Activated CD4-positive, alpha-beta memory T cell treated with anti-CD3 and anti-CD28 coated beads for 36 hours (primary cell): ENCODE measurements around the gene VWA3A. TPM values are rescaled to one million over a fixed set of nuclear protein-coding genes. Genes with fewer than 3 reads are reported as not detected.

Source experiments
- CTCF ChIA-PET: fragments of 350-600 bp; sonication (Branson Sonifier 250); formaldehyde crosslinking; loops from one replicate; lab custom pipeline; 2021; ENCODE audit warnings: antibody characterized with exemption, inconsistent platforms; lab: Charles Lee
- POLR2A ChIA-PET: fragments of 350-600 bp; sonication (Branson Sonifier 250); formaldehyde crosslinking; loops from one replicate; lab custom pipeline; 2021; ENCODE audit warnings: antibody characterized with exemption; lab: Charles Lee
- DNase-seq: peaks from one replicate; pipeline ENCODE4 v3.0.0-alpha.2; 2020
- H3K27ac Mint-ChIP-seq: one replicate; pipeline ENCODE4 v1.8.0; 2021; ENCODE audit warnings: mixed read lengths
- H3K27me3 Mint-ChIP-seq: one replicate; pipeline ENCODE4 v1.8.0; 2021; ENCODE audit warnings: mixed read lengths
- H3K36me3 Mint-ChIP-seq: one replicate; pipeline ENCODE4 v1.8.0; 2021; ENCODE audit warnings: mixed read lengths
- H3K4me1 Mint-ChIP-seq: one replicate; pipeline ENCODE4 v1.8.0; 2021; ENCODE audit warnings: low read depth, mixed read lengths
- H3K4me3 Mint-ChIP-seq: one replicate; pipeline ENCODE4 v1.8.0; 2021; ENCODE audit warnings: mild to moderate bottlenecking, mixed read lengths
- H3K9me3 Mint-ChIP-seq: one replicate; pipeline ENCODE4 v1.8.0; 2021; ENCODE audit warnings: mixed read lengths
- intact Hi-C: fragments of 100-400 bp; cut with micrococcal nuclease; formaldehyde crosslinking; loops from one replicate; pipeline ENCODE4 v1.15.1; 2023
- total RNA-seq, 2 experiments: library from RNA; stranded (reverse); gene quantifications; one replicate each; pipeline ENCODE4 v1.2.3, GENCODE V29; 2021

The VWA3A gene
- total RNA-seq, 2 experiments from 2014 or later, result 0.05 TPM; not detected in 1

DNA sequence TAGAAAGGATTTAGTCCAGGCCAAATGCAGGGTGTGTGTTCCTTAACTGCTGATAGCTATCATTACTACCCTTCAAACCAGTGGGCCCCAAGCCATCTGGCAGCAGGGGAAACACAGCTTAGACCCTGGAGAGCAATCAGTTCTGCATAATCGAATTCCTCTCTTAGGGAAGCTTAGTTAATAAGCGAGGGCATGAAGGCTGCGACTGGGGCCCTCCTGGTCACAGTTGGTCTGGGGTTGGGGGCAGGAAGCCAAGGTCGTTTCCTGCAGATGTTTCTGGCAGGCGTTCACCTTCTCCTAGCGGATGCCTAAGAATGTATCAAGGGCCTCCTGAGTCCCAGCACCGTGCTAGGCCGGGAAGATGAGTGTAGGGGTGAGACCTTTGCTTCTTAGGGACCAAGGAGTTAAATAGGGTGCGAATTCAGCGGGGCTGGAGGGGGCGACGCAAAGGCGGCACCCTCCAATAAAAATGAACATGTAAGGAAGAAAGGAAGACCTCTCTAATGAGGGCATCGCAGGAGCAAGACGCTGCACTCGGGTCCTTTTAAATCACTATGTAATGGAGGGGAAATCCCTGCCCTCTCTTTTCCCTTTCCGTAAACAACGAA, 97.2 kb downstream of the VWA3A start:
- Mint-ChIP-seq H3K4me1 (peaks cover 46% of the 10 kb centered on the region), H3K36me3 (no peaks in the 10 kb centered on the region), H3K27ac (peak overlapping the region; percentile 99), H3K27me3 (no peaks in the 10 kb centered on the region), H3K9me3 (no peaks in the 10 kb centered on the region), H3K4me3 (peak overlapping the region; percentile 91)
- CTCF ChIA-PET, result interaction anchor here (0.6 to 4.5 kb wide), 25 partner anchors 9 to 532 kb away, joined by 3 to 69 read pairs (median 6); partner anchors contain the start of genes EEF2K, MOSMO, PDZD9 and POLR3E
- intact Hi-C loops, result loop anchor here (1.0 to 10.0 kb wide), 8 partner anchors 17 to 685 kb away; partner anchors contain the start of genes CDR2, EEF2K, METTL9 and POLR3E
- POLR2A ChIA-PET, result interaction anchor here (0.6 to 4.5 kb wide), 6 partner anchors 17 to 237 kb away, joined by 3 to 29 read pairs (median 4); partner anchors contain the start of genes EEF2K, MOSMO, POLR3E and UQCRC2
- peak; percentile 49 for DNase-seq

DNA sequence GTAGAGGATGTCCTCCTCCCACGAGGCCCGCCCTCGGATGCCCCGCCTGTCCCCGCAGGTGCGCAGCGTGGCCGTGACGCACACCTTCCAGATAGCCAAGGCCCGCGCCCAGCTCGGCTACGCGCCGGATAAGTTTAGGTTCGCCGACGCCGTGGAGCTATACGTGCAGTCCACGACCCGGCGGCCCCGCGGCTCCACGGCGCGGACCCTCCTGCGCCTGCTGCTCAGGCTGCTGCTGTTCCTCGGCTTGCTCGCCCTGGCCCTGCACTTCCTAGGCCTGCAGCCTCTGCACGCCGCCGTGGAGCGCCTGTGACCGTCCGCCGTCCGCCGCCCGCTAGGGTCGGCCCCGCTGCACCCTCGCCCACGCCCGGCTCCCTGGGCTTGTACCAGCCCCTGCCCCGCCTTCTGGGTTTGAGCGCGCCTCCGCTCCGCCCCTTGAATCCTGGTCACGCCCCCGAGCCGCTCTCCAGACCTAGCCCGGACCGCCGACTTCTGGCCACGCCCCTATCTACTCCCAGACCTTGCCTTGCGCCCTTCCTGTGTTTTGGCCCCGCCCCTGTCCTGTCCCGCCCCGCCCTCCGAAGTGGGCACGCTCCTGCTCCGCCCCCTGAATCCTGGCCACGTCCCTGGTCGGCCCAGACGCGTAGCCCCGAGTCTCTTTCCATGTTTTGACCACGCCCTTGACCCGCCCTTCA, 97.9 kb downstream of the VWA3A start:
- ChIA-PET POLR2A (interaction anchor here (1.4 to 4.5 kb wide), 4 partner anchors 107 to 237 kb away, joined by 3 to 29 read pairs (median 8); partner anchors contain the start of genes MOSMO, POLR3E and UQCRC2), CTCF (interaction anchor here (0.6 to 4.5 kb wide), 8 partner anchors 14 to 237 kb away, joined by 3 to 69 read pairs (median 12); partner anchors contain the start of genes PDZD9, POLR3E and UQCRC2)
- Mint-ChIP-seq H3K36me3 (no peaks in the 10 kb centered on the region), H3K4me1 (peaks cover 53% of the 10 kb centered on the region), H3K4me3 (peak overlapping the region; percentile 91), H3K27ac (peak overlapping the region; percentile 99), H3K27me3 (no peaks in the 10 kb centered on the region), H3K9me3 (no peaks in the 10 kb centered on the region)
- intact Hi-C loops, result loop anchor here (1.0 to 10.0 kb wide), 7 partner anchors 16 to 685 kb away; partner anchors contain the start of genes CDR2, EEF2K, METTL9 and POLR3E
- peak; percentile 95 for DNase-seq

DNA sequence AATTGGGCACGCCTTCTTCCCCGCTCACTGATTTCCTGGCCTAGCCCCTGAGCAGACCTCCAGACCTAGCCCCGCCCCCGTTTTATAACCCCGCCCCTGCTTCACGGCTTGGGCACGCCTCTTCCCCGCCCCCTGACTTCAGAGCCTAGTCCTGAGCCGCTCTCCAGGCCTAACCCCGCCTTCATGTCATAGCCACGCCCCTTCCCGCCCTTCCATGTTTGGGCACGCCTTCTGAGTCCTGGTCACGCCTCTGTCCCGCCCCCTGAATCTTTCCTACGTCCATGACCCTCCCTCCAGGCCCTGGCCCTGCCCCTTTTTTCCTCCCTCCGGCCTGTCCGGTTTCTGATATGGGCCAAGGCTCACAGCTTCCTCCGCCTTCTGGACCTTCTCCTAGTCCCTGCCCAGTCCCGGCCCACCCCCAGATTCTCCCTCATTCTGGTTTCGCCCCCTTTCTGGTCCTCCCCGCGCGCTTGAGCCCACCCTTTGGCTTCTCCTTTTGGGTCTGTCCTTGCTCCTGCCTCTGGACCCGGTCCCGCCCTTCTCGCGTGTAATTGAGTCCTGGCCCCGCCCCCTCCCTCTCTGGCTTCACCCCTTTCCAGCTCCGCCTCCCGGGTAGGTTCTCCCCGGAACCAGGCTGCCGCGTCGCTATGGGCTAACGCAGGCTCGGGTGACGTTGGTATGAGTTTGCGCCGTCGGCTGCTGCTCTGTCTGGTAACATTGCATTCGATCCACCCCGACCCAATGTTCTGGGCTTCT, 98.6 kb downstream of the VWA3A start:
- Mint-ChIP-seq H3K4me1 (peaks cover 58% of the 10 kb centered on the region), H3K27me3 (peaks cover 2% of the 10 kb centered on the region), H3K36me3 (peaks cover 2% of the 10 kb centered on the region), H3K27ac (peak overlapping the region; percentile 99), H3K4me3 (peak overlapping the region; percentile 91), H3K9me3 (no peaks in the 10 kb centered on the region)
- ChIA-PET POLR2A (interaction anchor here (1.5 to 4.5 kb wide), 4 partner anchors 16 to 183 kb away, joined by 4 to 29 read pairs (median 12); partner anchors contain the start of genes EEF2K, MOSMO and POLR3E), CTCF (interaction anchor here (0.8 to 2.6 kb wide), 5 partner anchors 11 to 109 kb away, joined by 3 to 16 read pairs (median 11); partner anchors contain the start of gene EEF2K)
- intact Hi-C loops, result loop anchor here (1.0 to 10.0 kb wide), 7 partner anchors 15 to 686 kb away; partner anchors contain the start of genes CDR2, EEF2K, METTL9 and POLR3E
- DNase-seq, result peak; percentile 100

DNA sequence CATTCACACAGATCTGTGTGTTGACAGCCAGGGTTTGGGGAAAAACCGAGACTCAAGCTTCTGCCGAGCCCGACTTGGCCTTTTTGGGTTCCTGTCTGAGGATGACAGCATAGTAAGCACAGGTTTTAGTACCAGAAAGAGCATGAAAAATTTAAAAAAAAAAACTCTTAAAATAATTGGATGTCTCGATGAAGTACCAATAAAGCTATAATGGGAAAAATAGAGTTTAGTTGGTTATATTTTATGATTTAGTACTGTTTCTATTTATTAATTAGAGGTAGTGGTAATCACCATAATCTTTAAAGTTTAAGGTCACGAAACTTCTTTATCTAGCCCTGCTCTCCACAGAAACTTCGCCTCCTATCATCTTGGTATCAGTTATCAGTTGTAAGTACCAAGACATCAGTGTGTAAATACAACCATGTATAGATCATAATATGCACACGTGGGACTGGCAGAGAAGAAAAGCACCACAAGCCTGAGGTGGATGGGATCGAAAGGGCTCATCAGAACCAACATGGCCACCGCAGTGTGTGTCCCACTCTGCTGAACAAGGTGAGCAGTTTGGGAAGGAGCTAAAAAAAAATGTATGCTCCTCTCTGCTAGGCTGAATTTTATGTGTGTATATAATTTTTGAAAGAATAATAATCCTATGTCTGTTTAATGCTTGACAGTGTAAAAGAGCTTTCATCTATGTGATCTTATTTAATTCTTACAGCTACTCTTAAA, 99.4 kb downstream of the VWA3A start:
- CTCF ChIA-PET, result interaction anchor here (0.7 to 2.6 kb wide), 7 partner anchors 11 to 190 kb away, joined by 3 to 16 read pairs (median 4); partner anchors contain the start of gene EEF2K
- intact Hi-C loops, result loop anchor here (2.0 to 10.0 kb wide), 4 partner anchors 181 to 687 kb away; partner anchors contain the start of genes CDR2 and METTL9

DNA sequence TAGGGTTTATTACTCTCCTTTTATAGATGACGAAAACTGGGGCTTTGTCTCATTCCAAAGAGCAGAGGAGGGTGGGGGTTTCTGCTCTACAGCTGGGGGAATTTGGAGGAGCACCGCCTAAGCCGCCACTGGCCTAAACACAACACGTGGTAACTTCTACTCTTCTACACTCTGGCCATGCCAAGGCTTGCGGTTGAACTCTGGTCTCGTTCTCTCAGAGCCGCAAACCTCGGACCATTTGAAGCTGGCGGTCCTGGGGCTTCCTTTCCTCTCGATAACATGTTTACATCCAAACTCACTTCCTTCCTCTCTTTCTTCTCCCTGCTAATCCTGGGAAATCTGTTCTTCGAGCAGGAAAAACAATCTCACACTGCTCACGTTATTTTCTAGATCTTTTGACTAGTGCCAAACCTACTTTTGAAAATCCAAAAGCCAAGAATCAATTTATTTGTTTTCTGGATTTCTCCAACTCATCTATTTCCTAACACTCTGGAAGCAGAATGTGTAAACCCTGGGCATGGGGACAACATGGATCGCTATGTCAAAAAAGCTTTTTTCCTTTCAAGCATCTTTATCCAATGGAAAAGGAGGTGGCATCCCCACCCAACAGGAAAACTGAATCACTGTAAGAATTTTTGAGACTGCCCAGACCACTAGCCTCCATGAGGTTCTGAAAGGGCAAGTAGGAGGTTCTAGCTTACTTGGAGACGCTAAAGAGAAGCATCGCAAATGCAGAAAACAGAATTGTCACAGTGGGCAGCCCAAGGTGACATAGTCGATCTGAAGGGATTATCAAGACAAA, 100.1 kb downstream of the VWA3A start:
- Mint-ChIP-seq H3K9me3 (no peaks in the 10 kb centered on the region), H3K4me3 (peak overlapping the region; percentile 91), H3K27me3 (peaks cover 2% of the 10 kb centered on the region), H3K36me3 (peaks cover 2% of the 10 kb centered on the region), H3K4me1 (peaks cover 56% of the 10 kb centered on the region), H3K27ac (peak overlapping the region; percentile 99)
- peak; percentile 91 for DNase-seq
- CTCF ChIA-PET, result interaction anchor here (0.7 to 2.6 kb wide), 7 partner anchors 13 to 191 kb away, joined by 3 to 16 read pairs (median 4); partner anchors contain the start of gene EEF2K
- POLR2A ChIA-PET, result interaction anchor here (0.9 to 4.5 kb wide), 5 partner anchors 15 to 184 kb away, joined by 3 to 29 read pairs (median 5); partner anchors contain the start of genes EEF2K, MOSMO and POLR3E
- intact Hi-C loops, result loop anchor here (5.0 to 10.0 kb wide), 3 partner anchors 180 to 688 kb away; partner anchors contain the start of genes CDR2 and METTL9

More for the DNA sequence above, 99.4 kb downstream of the VWA3A start:
- Mint-ChIP-seq H3K27me3 (peaks cover 2% of the 10 kb centered on the region), H3K4me3 (peak overlapping the region; percentile 91), H3K27ac (peak overlapping the region; percentile 99), H3K36me3 (peaks cover 2% of the 10 kb centered on the region), H3K4me1 (peaks cover 58% of the 10 kb centered on the region), H3K9me3 (no peaks in the 10 kb centered on the region)
- peak; percentile 63 for DNase-seq
- POLR2A ChIA-PET, result interaction anchor here (0.9 to 4.5 kb wide), 5 partner anchors 15 to 184 kb away, joined by 3 to 29 read pairs (median 5); partner anchors contain the start of genes EEF2K, MOSMO and POLR3E

DNA sequence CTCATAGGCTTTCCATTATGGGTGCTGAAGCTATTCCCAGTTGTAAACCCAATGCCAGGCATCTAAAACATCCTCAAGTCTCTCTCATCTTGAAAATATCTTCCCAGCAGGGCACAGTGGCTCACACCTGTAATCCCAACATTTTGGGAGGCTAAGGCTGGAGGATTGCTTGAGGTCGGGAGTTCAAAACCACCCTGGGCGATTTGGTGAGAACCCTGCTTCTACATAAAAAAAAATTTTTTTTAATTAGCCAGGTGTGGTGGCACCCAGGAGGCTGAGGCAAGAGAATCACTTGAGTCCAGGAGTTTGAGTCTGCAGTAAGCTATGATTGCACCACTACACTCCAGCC, 100.7 kb downstream of the VWA3A start:
- Mint-ChIP-seq H3K9me3 (no peaks in the 10 kb centered on the region), H3K36me3 (peaks cover 2% of the 10 kb centered on the region), H3K4me3 (peak overlapping the region; percentile 6), H3K4me1 (peaks cover 55% of the 10 kb centered on the region), H3K27me3 (peaks cover 2% of the 10 kb centered on the region), H3K27ac (peak overlapping the region; percentile 99)
- POLR2A ChIA-PET, result interaction anchor here (2.0 to 4.5 kb wide), 2 partner anchors 14 to 104 kb away, joined by 19 to 29 read pairs; partner anchors contain the start of genes EEF2K and POLR3E
- DNase-seq, result no peak
- CTCF ChIA-PET, result interaction anchor here (1.1 to 3.9 kb wide), 4 partner anchors 13 to 115 kb away, joined by 3 to 29 read pairs (median 10); partner anchors contain the start of gene EEF2K
- intact Hi-C loops, result loop anchor here (5.0 to 10.0 kb wide), 3 partner anchors 179 to 688 kb away; partner anchors contain the start of genes CDR2 and METTL9

DNA sequence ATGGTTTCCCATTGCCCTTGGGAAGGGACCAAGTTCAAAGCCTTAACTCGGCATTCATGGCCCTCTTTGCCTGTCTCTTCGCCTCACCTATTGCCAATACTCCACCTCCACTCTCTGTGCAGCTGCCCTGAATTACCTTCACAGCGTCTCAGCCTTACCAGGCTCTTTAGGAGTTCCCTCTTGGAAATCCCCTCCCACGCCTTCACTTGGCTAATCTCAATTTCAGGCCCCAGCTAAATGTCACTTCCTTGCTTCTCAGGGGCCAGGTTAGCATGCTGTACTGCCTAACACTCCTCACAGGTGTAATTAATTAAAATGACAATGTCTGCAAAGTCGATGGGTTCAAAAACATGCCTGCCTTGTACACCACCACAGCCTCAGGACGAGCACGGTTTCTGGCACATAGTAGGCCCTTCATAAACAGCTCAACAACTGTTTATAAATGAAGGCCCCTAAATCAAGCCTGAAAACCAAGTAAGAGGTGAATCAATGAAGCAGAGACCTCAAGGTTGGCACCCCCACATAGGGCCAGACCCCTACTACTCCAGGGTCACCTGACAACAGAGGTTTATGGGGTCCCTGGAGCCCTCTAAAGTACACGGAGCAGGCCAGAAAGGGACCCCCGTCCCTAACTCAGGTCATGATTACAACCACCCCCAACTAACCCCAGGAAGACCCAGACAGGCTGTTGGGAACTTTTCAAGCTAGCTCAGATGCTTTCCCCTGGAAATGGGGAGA, 102.5 kb downstream of the VWA3A start:
- intact Hi-C loops, result loop anchor here (1.0 to 10.0 kb wide), 5 partner anchors 11 to 690 kb away; partner anchors contain the start of genes CDR2, EEF2K, METTL9 and POLR3E
- H3K4me1 Mint-ChIP-seq, result peaks cover 40% of the 10 kb centered on the region

DNA sequence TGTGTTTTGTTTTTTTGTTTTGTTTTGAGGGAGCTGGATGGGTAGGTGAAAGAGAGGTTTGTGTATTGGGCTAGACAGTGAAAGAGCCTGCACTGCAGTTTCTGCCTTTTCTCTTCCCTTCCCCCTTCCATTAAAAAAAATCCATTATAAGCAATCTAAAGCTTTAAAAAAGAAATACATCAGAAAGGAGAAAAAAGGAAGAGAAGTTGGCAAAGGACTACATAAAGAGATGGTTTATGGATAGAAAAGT, 103.0 kb downstream of the VWA3A start:
- peaks cover 40% of the 10 kb centered on the region for H3K4me1 Mint-ChIP-seq
- peaks cover 2% of the 10 kb centered on the region for H3K36me3 Mint-ChIP-seq
- peak overlapping the region; percentile 81 for H3K4me3 Mint-ChIP-seq
- no peaks in the 10 kb centered on the region for H3K9me3 Mint-ChIP-seq
- CTCF ChIA-PET, result interaction anchor here (1.9 to 3.9 kb wide), 3 partner anchors 11 to 105 kb away, joined by 18 to 29 read pairs (median 24); partner anchors contain the start of genes EEF2K and POLR3E
- POLR2A ChIA-PET, result interaction anchor here (0.7 to 2.4 kb wide), 2 partner anchors 11 to 12 kb away, joined by 3 to 6 read pairs; partner anchors contain the start of gene EEF2K
- intact Hi-C loops, result loop anchor here (1.0 to 10.0 kb wide), 3 partner anchors 11 to 691 kb away; partner anchors contain the start of genes EEF2K and POLR3E
- H3K27ac Mint-ChIP-seq, result peak overlapping the region; percentile 90
- peaks cover 2% of the 10 kb centered on the region for H3K27me3 Mint-ChIP-seq
- DNase-seq, result no peak

More for the DNA sequence above, 102.5 kb downstream of the VWA3A start:
- H3K4me3 Mint-ChIP-seq, result peak overlapping the region; percentile 81
- H3K9me3 Mint-ChIP-seq, result no peaks in the 10 kb centered on the region
- H3K27ac Mint-ChIP-seq, result peak overlapping the region; percentile 90
- CTCF ChIA-PET, result interaction anchor here (1.9 to 3.9 kb wide), 3 partner anchors 11 to 106 kb away, joined by 18 to 29 read pairs (median 24); partner anchors contain the start of genes EEF2K and POLR3E
- H3K27me3 Mint-ChIP-seq, result peaks cover 2% of the 10 kb centered on the region
- peaks cover 2% of the 10 kb centered on the region for H3K36me3 Mint-ChIP-seq
- peak; percentile 38 for DNase-seq
- POLR2A ChIA-PET, result interaction anchor here (0.7 to 2.4 kb wide), 2 partner anchors 11 to 12 kb away, joined by 3 to 6 read pairs; partner anchors contain the start of gene EEF2K
